ENCODE data around the gene RHD.
A peak's percentile ranks its signal among the peaks of the same experiment; 100 is the strongest.
"Not testable (repeated sequence)": the region's sequence is repeated elsewhere in the genome, so short reads cannot be mapped to it uniquely, and the experiment has no call there.

The RHD gene

DNA sequence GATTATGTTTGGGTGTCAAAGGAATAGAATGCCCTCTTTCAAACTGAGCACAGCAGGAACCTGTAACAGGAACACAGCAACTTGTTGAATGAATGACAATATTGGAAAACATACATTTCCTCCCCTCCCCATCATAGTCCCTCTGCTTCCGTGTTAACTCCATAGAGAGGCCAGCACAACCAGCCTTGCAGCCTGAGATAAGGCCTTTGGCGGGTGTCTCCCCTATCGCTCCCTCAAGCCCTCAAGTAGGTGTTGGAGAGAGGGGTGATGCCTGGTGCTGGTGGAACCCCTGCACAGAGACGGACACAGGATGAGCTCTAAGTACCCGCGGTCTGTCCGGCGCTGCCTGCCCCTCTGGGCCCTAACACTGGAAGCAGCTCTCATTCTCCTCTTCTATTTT lies at the start of gene RHD:
RHD (plus strand) TSS at position 272 of the 400 bp plus-strand sequence; CDS start at position 311, 39 bp downstream.
- DNase-seq = not testable (repeated sequence)

DNA sequence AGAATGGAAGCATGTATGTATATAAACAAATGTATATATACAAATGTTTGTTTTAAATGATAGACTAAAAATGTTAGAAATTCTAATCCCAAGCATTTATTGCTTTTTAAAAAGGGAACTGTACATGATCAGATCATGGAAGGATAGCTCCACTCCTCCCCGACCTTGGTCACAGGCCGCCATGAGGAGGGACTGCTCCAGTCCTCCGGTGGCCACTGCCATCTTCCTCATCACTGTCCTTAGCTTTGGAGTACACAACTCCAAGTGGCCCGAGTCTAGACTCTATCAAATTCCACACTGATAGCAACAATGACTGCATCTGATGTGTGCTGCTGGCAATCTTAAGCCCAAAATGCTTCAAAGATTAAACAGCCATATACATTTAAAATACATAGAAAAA lies 49.7 kb upstream of the RHD start:
- DNase-seq = no peak

- DNase-seq = no peak
Measured at GRCh38 chr1:25223471-25223870, 48.8 kb upstream of the RHD start.

DNA sequence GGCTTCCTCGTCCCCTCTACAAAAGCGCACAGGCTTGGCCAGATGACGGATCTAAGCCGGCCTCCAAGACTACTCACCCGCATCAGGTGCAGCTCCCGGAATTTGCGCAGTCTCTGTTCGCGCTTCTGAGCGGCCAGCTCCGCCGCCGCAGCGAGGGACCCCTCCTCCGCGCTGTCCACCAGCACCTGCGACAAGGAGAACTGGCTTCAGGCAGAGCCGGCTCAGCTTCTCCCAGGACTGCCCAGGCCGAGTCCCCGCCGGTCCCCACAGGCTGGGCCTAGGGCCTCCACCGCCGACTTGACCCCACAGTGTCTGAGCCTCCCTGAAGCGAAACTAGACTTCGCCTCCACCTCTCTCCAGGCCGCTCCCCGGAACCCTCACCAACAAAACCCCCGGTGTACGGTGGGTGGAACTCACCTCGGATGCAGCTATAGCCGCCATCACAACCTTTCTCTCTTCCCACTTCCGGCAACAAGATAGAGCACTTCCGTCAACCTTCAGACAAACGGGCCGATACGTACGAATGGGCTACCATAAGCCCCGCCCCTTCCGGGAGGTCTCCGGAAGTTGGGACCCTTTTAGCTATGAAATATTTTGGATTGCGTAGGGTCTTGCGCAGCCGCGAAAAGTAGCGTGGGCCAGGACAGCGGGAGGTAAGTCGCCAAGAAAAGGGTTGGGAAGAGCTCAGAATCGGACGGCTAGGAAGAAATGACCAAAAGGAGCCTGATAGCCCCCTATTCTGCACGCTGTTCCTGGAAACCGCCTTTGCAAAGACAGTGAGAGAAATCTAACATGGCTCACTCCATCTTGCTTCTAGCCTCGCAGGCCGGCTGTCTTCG lies 40.1 kb upstream of the RHD start, which contains the start of gene SYF2:
SYF2 (minus strand) TSS at position 476 of the 839 bp plus-strand sequence; CDS start at position 441, 35 bp downstream.
- DNase-seq = peak; percentile 88 to 93

- DNase-seq = peak in 1 of 2 experiments; percentile 63
Measured at GRCh38 chr1:25232866-25233784, 39.2 kb upstream of the RHD start.

GRCh38 chr1:25235411-25235810 lies 36.9 kb upstream of the RHD start:
- not testable (repeated sequence) for DNase-seq

GRCh38 chr1:25236261-25236660 lies 36.0 kb upstream of the RHD start:
- DNase-seq = not testable (repeated sequence)

GRCh38 chr1:25238046-25238445 lies 34.3 kb upstream of the RHD start:
- DNase-seq = no peak

- peak; percentile 97 to 98 for DNase-seq
Measured at GRCh38 chr1:25239681-25240541, 32.4 kb upstream of the RHD start.

GRCh38 chr1:25243907-25244306 lies 28.4 kb upstream of the RHD start:
- no peak for DNase-seq

DNA sequence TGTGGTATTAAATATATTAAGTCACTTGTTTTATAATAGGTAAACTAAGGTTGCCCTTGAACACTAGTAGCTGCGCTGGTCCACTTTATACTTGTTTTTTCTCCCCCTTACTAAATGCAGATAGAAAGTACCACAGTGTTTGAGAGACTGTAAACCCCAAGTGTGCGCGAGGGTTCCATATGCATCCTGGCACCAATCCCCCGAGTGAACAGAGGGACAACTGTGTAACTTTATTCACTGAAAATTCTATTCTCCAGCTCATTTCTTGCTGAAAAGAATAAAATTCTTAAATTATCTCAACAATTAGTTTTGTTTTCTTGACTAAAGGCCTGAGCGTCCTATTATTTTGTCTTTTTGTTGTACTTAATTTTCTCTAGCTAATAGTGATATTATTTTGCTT lies 26.9 kb upstream of the RHD start:
- DNase-seq = no peak

GRCh38 chr1:25245809-25246599 lies 26.3 kb upstream of the RHD start:
- DNase-seq = peak in 1 of 2 experiments; percentile 24

GRCh38 chr1:25246600-25247023 lies 25.7 kb upstream of the RHD start:
- DNase-seq = no peak

DNA sequence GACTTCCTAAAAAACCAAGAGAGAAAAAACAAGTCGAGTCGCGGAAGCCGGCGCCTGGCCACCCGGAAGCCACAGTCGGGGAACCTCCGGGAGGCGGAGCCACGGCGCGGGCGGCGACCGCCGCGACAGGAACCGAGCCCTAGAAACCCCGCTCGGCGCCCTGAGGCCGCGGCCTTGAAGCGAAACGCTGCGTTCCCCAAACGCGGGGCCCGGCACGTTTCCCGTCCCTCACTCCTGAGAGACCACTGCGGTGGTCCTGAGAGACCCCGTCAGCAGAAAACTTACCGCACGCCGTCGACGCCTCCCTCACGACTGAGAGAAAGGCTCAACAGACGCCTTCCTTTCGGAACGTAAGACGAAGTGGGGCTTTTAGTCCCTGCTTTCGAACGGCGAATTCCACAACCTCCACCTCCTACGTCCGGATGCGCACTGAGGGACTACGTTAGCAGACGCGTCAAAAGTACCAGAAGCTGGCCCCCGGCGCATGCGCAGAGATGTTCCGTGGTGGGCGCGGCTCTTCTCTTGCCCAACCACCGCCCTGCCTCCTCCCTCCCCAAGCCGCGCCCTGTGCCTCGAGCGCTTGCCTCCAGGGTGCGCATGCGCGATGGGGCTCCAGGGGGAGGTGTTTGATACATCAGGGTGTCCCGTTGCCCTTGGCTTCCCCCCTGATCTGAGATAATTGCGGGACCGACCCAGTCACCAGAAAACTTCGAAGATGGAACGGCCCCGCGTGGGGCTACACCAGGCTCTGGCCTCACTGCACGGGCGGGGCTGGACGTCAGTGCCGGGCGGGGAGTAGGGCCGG lies 25.1 kb upstream of the RHD start, which contains the start of gene RSRP1:
RSRP1 (minus strand) TSS at position 431 of the 805 bp plus-strand sequence. CDS start 491 bp downstream, outside the sequence.
- DNase-seq = peak; percentile 98

GRCh38 chr1:25247829-25248754 lies 24.2 kb upstream of the RHD start:
- no peak for DNase-seq

GRCh38 chr1:25253911-25254310 lies 18.4 kb upstream of the RHD start:
- no peak for DNase-seq

DNA sequence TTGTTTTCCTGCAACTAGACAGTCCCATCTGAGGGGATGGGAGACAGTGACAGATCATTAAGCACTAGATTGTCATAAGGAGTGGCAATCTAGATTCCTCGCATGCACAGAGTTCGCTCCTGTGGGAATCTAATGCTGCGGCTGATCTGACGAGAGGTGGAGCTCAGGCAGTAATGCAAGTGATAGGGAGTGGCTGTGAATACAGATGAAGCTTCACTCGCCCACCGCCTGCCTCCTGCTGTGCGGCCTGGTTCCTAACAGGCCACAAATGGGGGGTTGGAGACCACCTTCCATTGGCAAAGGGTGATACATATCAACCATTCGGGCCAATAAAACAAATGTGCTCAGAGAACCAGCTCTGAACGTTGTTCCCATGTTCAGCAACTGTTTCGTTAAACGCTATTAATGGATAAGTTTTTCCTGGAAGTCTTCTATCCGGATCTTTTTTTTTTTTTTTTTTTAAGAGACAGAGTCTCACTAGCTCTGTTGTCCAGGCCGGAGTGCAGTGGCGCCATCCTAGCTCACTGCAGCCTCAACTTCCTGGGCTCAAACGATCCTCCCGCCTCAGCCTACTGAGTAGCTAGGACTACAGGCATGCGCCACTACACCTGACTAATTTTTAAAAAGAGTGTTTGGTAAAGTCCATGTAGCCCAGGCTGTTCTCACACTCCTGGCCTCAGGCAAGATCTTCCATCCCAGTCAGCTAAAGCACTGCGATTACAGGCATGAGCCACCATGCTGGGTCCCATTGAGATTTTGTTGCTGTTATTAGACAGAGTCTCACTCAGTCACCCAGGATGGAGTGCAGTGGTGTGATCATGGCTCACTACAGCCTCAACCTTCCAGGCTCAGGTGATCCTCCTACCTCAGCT lies 16.4 kb upstream of the RHD start:
- no peak for DNase-seq

DNA sequence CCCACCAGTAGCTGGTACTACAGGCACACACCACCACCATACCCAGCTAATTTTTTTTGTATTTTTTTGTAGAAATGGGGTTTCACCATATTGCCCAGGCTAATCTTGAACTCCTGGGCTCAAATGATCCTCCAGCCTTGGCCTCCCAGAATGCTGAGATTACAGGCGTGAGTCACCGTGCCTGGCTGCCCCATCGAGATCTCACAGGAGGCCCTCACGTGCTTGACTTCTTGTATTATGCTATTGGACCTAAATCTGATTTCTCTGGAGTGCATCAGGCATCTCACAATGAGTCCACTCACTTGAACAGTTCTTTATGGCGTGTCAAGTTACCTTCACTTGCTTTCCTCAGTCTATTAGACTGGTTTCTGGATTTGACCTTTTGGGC lies 15.7 kb upstream of the RHD start:
- no peak for DNase-seq

All from NCI-H2081 (cell line).